GF-D8 (cell line): ENCODE results near the gene LYZL4.

Experiments used
- DNase-seq: peaks from one replicate; lab custom pipeline; 2025; lab: John Stamatoyannopoulos, UW

The LYZL4 gene

DNA sequence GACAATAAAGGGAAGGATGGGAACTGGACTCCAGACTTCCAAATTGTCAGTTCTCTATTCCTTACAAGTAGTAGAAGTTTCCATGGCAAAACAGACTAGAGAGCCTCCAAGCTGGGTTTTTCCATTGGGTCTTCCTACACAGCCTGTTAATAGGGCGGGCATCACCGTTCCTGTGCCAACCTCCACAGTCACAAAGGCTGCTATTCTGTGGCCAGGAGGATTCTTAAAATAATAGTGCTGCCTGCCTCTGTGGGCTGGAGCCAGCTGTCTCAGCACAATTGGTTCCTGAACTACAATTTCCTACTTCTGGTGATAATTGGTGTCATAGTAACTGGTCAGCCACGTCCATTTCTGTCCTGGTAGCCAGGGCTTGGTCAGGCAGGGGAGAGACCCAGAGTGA, 38.6 kb downstream of the LYZL4 start:
- no peak for DNase-seq

DNA sequence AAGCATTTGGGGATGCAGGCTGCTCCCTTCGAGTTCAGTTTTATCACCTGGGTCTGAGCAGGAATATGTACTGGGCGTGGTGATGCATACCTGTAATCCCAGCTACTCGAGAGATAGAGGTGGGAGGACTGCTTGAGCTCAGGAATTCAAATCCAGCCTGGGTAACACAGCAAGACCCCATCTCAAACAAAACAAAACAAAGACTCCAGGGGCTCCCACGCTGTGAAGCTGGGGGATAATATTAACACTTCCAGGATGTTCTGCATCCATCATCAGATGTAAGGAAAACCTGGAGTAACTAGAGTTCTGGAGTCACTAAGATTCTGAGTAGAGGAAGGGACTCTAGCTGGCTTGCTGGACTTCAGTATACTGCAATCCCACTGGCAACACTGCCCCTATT, 40.6 kb downstream of the LYZL4 start:
- no peak for DNase-seq

- DNase-seq: no peak
Observed at GRCh38 chr3:42369304-42369703, 41.1 kb downstream of the LYZL4 start.

- no peak for DNase-seq
Observed at GRCh38 chr3:42368861-42369260, 41.5 kb downstream of the LYZL4 start.

- DNase-seq: no peak
Observed at GRCh38 chr3:42367903-42368302, 42.5 kb downstream of the LYZL4 start.

DNA sequence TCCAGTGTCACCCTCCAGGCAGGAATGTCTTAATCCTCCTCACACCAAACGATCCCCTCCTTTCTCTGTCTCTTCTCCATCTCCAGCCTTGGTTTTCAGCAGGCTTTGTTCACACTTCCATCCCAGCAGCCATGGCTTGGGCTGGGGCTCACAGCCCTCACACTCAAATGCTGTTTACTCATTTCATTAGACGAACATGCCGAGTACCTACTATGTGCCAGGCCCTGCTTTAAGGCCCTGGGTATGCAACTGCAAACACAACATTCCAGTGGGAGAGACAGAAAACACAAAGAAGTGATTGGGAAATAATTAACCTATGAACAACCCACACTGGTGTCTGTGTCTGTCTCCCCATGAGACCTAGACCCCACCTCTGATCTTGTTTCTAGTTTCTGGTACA, 43.9 kb downstream of the LYZL4 start:
- no peak for DNase-seq

- no peak for DNase-seq
Observed at GRCh38 chr3:42357335-42357734, 53.1 kb downstream of the LYZL4 start.

DNA sequence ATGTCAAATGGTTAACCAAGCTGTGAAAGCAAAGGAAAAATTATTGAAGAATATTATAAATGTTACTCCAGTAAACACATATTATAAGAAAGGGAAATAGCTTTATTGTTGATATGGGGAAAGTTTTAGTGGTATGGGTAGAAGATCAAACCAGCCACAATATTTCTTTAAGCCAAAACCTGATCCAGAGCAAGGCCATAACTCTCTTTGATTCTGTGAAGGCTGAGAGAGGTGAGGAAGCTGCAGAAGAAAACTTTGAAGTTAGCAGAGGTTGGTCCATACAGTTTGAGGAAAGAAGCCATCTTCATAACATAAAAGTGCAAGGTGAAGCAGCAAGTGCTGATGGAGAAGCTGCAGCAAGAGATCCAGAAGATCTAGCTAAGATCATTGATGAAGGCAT, 54.8 kb downstream of the LYZL4 start:
- DNase-seq: no peak

DNA sequence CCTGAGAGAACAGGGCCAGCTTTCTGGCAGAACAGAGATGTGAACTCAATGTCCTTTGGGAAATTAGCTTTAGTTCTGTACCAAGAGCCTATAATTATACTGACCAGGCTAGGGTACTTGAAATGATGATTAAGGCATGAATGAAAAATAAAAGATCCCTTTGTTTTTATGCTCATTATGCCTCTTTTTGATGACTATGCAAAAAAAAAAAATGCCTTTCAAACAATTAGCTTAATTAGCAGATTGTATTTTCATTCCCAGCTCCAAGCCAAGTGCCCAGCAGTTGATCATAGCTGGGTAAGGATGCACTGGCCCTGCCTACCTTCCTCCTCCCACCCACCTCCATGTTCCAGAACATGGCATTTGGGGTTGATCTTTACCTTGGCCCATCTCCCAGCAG, 56.8 kb downstream of the LYZL4 start:
- DNase-seq: no peak

DNA sequence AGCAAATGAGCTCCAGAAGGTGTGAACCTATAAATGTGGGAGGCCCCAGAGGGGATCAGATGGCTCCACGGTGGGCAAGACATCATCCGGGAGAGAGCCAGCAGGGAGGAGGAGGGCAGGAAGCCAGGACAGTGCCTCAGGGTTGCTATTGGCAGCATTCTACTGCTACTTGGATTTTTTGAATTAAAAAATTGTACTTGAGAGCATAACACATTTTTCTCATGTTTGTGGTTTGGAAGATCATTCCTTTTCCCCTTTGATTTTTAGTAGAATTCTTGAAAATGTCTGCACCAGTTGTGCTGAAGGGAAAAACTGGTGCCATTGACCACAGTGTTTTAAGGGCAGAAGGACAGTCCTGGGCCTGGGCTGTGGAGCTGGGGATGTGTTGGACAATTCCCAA, 59.2 kb downstream of the LYZL4 start:
- no peak for DNase-seq

DNA sequence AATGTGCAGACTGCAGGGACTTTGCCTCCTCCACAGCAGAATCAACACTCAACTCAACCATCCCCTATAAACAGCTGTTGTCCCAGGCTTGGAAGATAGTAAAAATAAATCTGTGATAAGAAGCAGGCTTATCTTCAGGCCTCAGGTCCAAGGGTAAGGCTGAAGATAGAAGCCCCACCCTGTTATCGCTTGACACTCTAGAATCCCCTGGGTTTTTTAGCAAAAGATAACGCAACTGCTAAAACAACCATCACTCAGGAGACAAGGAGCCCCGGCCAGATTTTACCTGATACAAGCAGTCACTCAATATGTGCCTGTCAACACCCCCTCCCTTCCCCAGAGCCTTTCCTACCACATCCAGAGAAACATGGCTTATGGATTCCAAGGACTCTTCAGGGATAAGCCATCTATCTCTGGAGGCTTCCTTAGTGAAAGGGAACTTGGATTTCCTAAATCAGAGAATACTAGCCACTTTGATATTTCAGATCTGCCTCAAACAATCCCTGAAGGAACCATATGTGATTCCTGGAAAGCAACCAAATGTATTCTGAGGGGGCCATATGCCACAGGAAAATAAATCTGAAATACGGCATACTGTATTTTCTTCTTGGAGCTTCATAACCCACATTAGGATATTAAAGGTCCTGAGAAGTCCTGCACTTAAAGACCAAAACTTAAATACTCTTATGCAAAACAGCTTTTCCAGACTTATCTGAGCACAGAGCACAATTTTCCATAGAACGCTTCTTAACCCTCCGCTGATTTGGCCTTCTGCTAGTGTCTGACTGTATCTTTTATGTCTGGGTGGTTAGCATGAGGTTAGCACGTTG, 60.4 kb downstream of the LYZL4 start:
- DNase-seq: no peak

DNA sequence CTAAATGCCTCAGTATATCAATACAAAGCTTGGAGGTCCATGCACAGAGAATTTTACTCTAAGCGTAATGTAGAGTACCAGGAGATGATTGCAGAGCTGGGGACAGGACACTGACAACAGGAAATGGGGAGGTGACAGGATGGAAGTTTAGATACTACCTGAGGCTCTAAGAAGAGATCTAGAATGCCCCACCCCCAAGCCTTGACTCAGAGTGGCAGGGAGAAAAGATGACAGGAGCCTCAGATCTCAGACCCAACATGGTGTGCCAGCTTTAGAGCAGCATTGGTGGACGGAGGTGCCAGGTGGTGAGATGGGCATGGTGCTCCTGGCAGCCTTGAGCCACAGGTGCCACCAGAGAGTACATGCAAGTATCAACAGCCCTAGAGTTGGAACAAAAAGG, 62.5 kb downstream of the LYZL4 start:
- DNase-seq: no peak
